Neural progenitor cell (in vitro differentiated cells): Measurements from ENCODE around the gene NIBAN1. TPM values are rescaled to one million over a fixed set of nuclear protein-coding genes. Genes with fewer than 3 reads are reported as not detected.

Experiments
- DNase-seq: peaks from one replicate; pipeline ENCODE4 v3.0.0-alpha.2; 2016; ENCODE audit warnings: low spot score
- H2AFZ ChIP-seq: fragments of 200-600 bp; sonication (generic); replicated peaks from 2 replicates; pipeline ENCODE4 v1.6.1; 2016; ENCODE audit warnings: antibody characterized with exemption
- H3F3A ChIP-seq: fragments of 200-600 bp; sonication (generic); 2 replicates; pipeline ENCODE4 v1.6.1; 2016; ENCODE audit warnings: antibody characterized with exemption, low read depth
- H3K27ac ChIP-seq: fragments of 200-600 bp; sonication (generic); 2 replicates; pipeline ENCODE4 v1.5.1; 2016; ENCODE audit warnings: mild to moderate bottlenecking
- H3K27me3 ChIP-seq: fragments of 200-600 bp; sonication (generic); 2 replicates; pipeline ENCODE4 v1.6.1; 2016; ENCODE audit warnings: mild to moderate bottlenecking, moderate library complexity
- H3K36me3 ChIP-seq: fragments of 200-600 bp; sonication (generic); 2 replicates; pipeline ENCODE4 v1.5.1; 2016
- H3K4me1 ChIP-seq: fragments of 200-600 bp; sonication (generic); 2 replicates; pipeline ENCODE4 v1.6.1; 2016; ENCODE audit warnings: mixed run types
- H3K4me2 ChIP-seq: fragments of 200-600 bp; sonication (generic); 2 replicates; pipeline ENCODE4 v1.6.1; 2016
- H3K4me3 ChIP-seq: fragments of 200-600 bp; sonication (generic); 2 replicates; pipeline ENCODE4 v1.5.1; 2016
- H3K79me2 ChIP-seq: fragments of 200-600 bp; sonication (generic); 2 replicates; pipeline ENCODE4 v1.6.1; 2016; ENCODE audit warnings: low read depth
- H3K9ac ChIP-seq: fragments of 200-600 bp; sonication (generic); 2 replicates; pipeline ENCODE4 v1.6.1; 2016
- H3K9me3 ChIP-seq: fragments of 200-600 bp; sonication (generic); 2 replicates; pipeline ENCODE4 v1.5.1; 2016; ENCODE audit warnings: low read depth
- H4K20me1 ChIP-seq: fragments of 200-600 bp; sonication (generic); 2 replicates; pipeline ENCODE4 v1.6.1; 2016; ENCODE audit warnings: low read depth
- H3K27ac Mint-ChIP-seq: 3 replicates; pipeline ENCODE4 v1.8.0; 2021; ENCODE audit warnings: mixed read lengths
- H3K27me3 Mint-ChIP-seq: 2 replicates; pipeline ENCODE4 v1.8.0; 2022; ENCODE audit warnings: low read depth, mild to moderate bottlenecking, inconsistent platforms, moderate library complexity, mixed read lengths; ENCODE audit not compliant: insufficient read depth
- H3K36me3 Mint-ChIP-seq: 3 replicates; pipeline ENCODE4 v1.8.0; 2021; ENCODE audit warnings: mixed read lengths
- H3K4me1 Mint-ChIP-seq: 3 replicates; pipeline ENCODE4 v1.8.0; 2021; ENCODE audit warnings: mixed read lengths
- H3K4me3 Mint-ChIP-seq: 3 replicates; pipeline ENCODE4 v1.8.0; 2021; ENCODE audit warnings: mild to moderate bottlenecking, moderate library complexity, mixed read lengths
- H3K9me3 Mint-ChIP-seq: 3 replicates; pipeline ENCODE4 v1.8.0; 2020; ENCODE audit warnings: mixed read lengths
- CTCF ChIP-seq: fragments of 200-600 bp; sonication (generic); IDR thresholded peaks from 2 replicates; pipeline ENCODE4 v1.5.1; 2017; ENCODE audit warnings: antibody characterized with exemption, mild to moderate bottlenecking
- EZH2 ChIP-seq: fragments of 200-600 bp; sonication (generic); IDR thresholded peaks from 2 replicates; pipeline ENCODE4 v1.6.1; 2017; ENCODE audit warnings: antibody characterized with exemption, mild to moderate bottlenecking, moderate library complexity
- EZH2phosphoT487 ChIP-seq: fragments of 200-600 bp; sonication (generic); IDR thresholded peaks from 2 replicates; pipeline ENCODE4 v1.6.1; 2017; ENCODE audit warnings: antibody characterized with exemption
- total RNA-seq: library from RNA; depleted of rRNA; stranded (reverse); fragments of >200 nt; gene quantifications from 2 replicates; pipeline ENCODE4 v1.2.3, GENCODE V29; 2015; ENCODE audit warnings: low replicate concordance

NIBAN1 gene
- total RNA-seq, 1 donor from 2014 or later, result 0.36 TPM

DNA sequence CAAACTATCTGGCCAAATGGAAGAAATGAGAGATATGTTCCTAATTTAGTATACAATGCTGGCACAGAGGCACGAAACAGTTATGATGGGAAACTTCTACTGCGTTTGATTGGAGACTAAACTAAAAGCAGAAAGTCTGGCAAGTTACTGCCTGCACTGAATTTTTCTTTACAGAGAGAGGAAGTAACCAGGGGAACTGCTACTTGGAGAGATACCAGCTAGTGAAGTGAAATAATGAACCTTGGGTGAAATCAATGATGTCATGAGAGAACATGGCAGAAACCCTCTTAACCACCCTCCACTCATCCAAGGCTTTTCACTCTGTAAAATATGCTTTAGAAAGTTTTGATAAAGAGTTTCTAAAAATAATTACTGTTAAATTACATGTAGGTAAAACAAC lies 29.3 kb downstream of the NIBAN1 start:
- no peaks in the 10 kb centered on the region for H3K27me3 Mint-ChIP-seq
- H3K4me3 Mint-ChIP-seq, result no peak overlapping the region
- no peak overlapping the region for H3K27ac Mint-ChIP-seq
- no peaks in the 10 kb centered on the region for H4K20me1 ChIP-seq
- H3K9me3 ChIP-seq, result no peaks in the 10 kb centered on the region
- H3K27me3 ChIP-seq, result no peaks in the 10 kb centered on the region
- TF ChIP-seq EZH2 (no peak), CTCF (no peak), EZH2phosphoT487 (no peak)
- H3K79me2 ChIP-seq, result no peaks in the 10 kb centered on the region
- no peaks in the 10 kb centered on the region for H3K36me3 Mint-ChIP-seq
- H3K9me3 Mint-ChIP-seq, result no peaks in the 10 kb centered on the region
- H3K9ac ChIP-seq, result no peak overlapping the region
- H3K4me1 ChIP-seq, result no peaks in the 10 kb centered on the region
- H3K4me2 ChIP-seq, result no peak overlapping the region
- H3K4me3 ChIP-seq, result no peak overlapping the region
- no peaks in the 10 kb centered on the region for H3F3A ChIP-seq
- H3K36me3 ChIP-seq, result no peaks in the 10 kb centered on the region
- no peak for DNase-seq
- no peak overlapping the region for H3K27ac ChIP-seq
- H3K4me1 Mint-ChIP-seq, result peaks cover 10% of the 10 kb centered on the region
- H2AFZ ChIP-seq, result peak overlapping the region; percentile 37

- H3K36me3 ChIP-seq, result no peaks in the 10 kb centered on the region
- no peak overlapping the region for H3K4me3 Mint-ChIP-seq
- no peak for DNase-seq
- H3K27me3 ChIP-seq, result no peaks in the 10 kb centered on the region
- no peaks in the 10 kb centered on the region for H3K27me3 Mint-ChIP-seq
- no peak overlapping the region for H3K27ac Mint-ChIP-seq
- no peaks in the 10 kb centered on the region for H3F3A ChIP-seq
- no peaks in the 10 kb centered on the region for H3K36me3 Mint-ChIP-seq
- H4K20me1 ChIP-seq, result no peaks in the 10 kb centered on the region
- H3K27ac ChIP-seq, result no peak overlapping the region
- H3K4me1 Mint-ChIP-seq, result peaks cover 10% of the 10 kb centered on the region
- no peak overlapping the region for H3K9ac ChIP-seq
- H2AFZ ChIP-seq, result no peak overlapping the region
- H3K79me2 ChIP-seq, result no peaks in the 10 kb centered on the region
- H3K4me1 ChIP-seq, result no peaks in the 10 kb centered on the region
- H3K4me2 ChIP-seq, result no peak overlapping the region
- H3K9me3 ChIP-seq, result no peaks in the 10 kb centered on the region
- TF ChIP-seq EZH2, result no peak
- no peak for TF ChIP-seq CTCF
- TF ChIP-seq EZH2phosphoT487, result no peak
- H3K9me3 Mint-ChIP-seq, result no peaks in the 10 kb centered on the region
- no peak overlapping the region for H3K4me3 ChIP-seq
Measured at GRCh38 chr1:184943998-184944397, 30.3 kb downstream of the NIBAN1 start.

GRCh38 chr1:184941735-184942134 lies 32.6 kb downstream of the NIBAN1 start:
- no peak overlapping the region for H3K4me2 ChIP-seq
- DNase-seq, result no peak

More at GRCh38 chr1:184941735-184942134, 32.6 kb downstream of the NIBAN1 start:
- Mint-ChIP-seq H3K9me3 (no peaks in the 10 kb centered on the region), H3K27ac (no peak overlapping the region), H3K27me3 (no peaks in the 10 kb centered on the region), H3K4me3 (no peak overlapping the region), H3K4me1 (no peaks in the 10 kb centered on the region), H3K36me3 (no peaks in the 10 kb centered on the region)
- H3K27ac ChIP-seq, result no peak overlapping the region
- no peaks in the 10 kb centered on the region for H3K4me1 ChIP-seq
- no peaks in the 10 kb centered on the region for H3K9me3 ChIP-seq
- H3K4me3 ChIP-seq, result no peak overlapping the region
- no peaks in the 10 kb centered on the region for H3K27me3 ChIP-seq
- no peak overlapping the region for H3K9ac ChIP-seq
- no peak overlapping the region for H2AFZ ChIP-seq
- no peaks in the 10 kb centered on the region for H3F3A ChIP-seq
- H3K36me3 ChIP-seq, result no peaks in the 10 kb centered on the region
- no peaks in the 10 kb centered on the region for H4K20me1 ChIP-seq
- TF ChIP-seq EZH2phosphoT487 (no peak), CTCF (no peak), EZH2 (no peak)
- no peaks in the 10 kb centered on the region for H3K79me2 ChIP-seq
